ENCODE measurements around the gene MYO15B. TPM values are rescaled to one million over a fixed set of nuclear protein-coding genes. Genes with fewer than 3 reads are reported as not detected.
A peak's percentile ranks its signal among the peaks of the same experiment; 100 is the strongest.

The MYO15B gene
- total and polyA plus RNA-seq, 2 of the 13 experiments (the other 11 are each of a cell fraction or from before 2014, with no cell fraction given) = 2.8 to 8.1 TPM

GRCh38 chr17:75601057-75601987 is 13.7 kb downstream of the MYO15B start (continued):
- TF ChIP-seq THAP11 (CRISPR knock-in tag; IDR thresholded peaks at IDR 0.05) (peak; percentile 59), GATAD1 (CRISPR knock-in tag; IDR thresholded peaks at IDR 0.05) (no peak), SKIL (CRISPR knock-in tag; IDR thresholded peaks at IDR 0.05; ENCODE audit: borderline replicate concordance) (no peak), ZNF782 (CRISPR knock-in tag; IDR thresholded peaks at IDR 0.05; ENCODE audit: borderline replicate concordance) (no peak), ZSCAN31 (CRISPR knock-in tag; IDR thresholded peaks at IDR 0.05; ENCODE audit: low read depth) (no peak), ZNF580 (CRISPR knock-in tag; IDR thresholded peaks at IDR 0.05; ENCODE audit: borderline replicate concordance, low read depth) (0 out of 2 replicates have a peak, but pooled peaks have one; percentile 52), RFXAP (CRISPR knock-in tag; IDR thresholded peaks at IDR 0.05; ENCODE audit: borderline replicate concordance) (no peak; the same call in 1 of the 2 replicates), SETDB1 (CRISPR knock-in tag; IDR thresholded peaks at IDR 0.05; ENCODE audit: borderline replicate concordance) (no peak), ATF4 (CRISPR knock-in tag; IDR thresholded peaks at IDR 0.05) (no peak), RERE (CRISPR knock-in tag; IDR thresholded peaks at IDR 0.05; ENCODE audit: low read depth) (no peak), ZNF33A (CRISPR knock-in tag; IDR thresholded peaks at IDR 0.05; ENCODE audit: borderline replicate concordance) (no peak), NONO (IDR thresholded peaks at IDR 0.05) (no peak), NONO (CRISPR knock-in tag; conservative IDR thresholded peaks at IDR 0.05) (peak; percentile 64), ZNF619 (CRISPR knock-in tag; IDR thresholded peaks at IDR 0.05) (peak; percentile 28; the same call in 1 of the 2 replicates), HNRNPUL1 (IDR thresholded peaks at IDR 0.05; ENCODE audit: low read depth, low read length) (no peak), ZFX (CRISPR knock-in tag; IDR thresholded peaks at IDR 0.05; ENCODE audit: low read depth) (peak; percentile 52; the same call in 1 of the 2 replicates), ZFY (CRISPR knock-in tag; IDR thresholded peaks at IDR 0.05) (no peak), FOXK2 (IDR thresholded peaks at IDR 0.05) (no peak), TMF1 (CRISPR knock-in tag; IDR thresholded peaks at IDR 0.05; ENCODE audit: low read depth) (no peak), CEBPG (CRISPR knock-in tag; IDR thresholded peaks at IDR 0.05) (no peak), PRPF4 (IDR thresholded peaks at IDR 0.05; ENCODE audit: low read depth, low read length, poor library complexity, severe bottlenecking) (no peak)

Data from HepG2 (cell line).